OCI-M1 (cell line): ENCODE results near the gene CMKLR1.

Experiments used
- DNase-seq: peaks from one replicate; lab custom pipeline; 2025; lab: John Stamatoyannopoulos, UW

CMKLR1 gene

DNA sequence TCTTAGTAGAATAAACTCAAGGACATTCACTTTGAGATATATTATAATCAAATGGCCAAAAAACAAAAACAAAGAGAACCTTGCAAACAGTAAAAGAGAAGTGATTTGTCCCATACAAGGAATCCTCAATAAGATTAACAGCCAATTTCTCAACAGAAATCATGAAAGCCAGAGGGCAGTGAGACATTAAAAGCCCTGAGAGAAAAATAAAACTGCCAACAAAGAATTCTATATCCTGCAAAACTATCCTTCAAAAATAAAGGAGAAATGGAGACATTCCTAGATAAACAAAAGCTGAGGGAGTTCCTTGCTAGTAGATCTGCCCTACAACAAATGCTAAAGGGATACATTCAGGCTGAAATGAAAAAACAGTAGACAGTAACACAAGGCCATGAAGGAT lies 78.1 kb downstream of the CMKLR1 start:
- DNase-seq, result no peak

DNA sequence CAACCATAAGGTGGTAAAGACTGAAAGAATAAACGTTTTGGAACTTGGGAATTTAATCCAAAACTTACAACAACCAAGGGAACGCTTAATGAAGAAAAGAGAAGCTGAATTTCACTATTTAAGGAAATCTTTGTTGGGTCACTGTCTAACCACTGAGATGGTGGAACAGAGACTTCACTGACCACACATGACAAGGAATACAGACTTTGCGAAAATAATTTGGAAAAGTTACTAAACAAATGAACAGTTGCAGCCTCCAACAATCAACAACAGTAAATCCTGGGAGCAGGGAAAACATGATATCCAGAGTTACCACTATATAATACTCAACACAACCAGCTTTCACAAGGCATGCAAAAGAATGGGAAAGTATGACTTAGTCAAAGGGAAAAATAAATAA lies 79.1 kb downstream of the CMKLR1 start:
- no peak for DNase-seq

DNA sequence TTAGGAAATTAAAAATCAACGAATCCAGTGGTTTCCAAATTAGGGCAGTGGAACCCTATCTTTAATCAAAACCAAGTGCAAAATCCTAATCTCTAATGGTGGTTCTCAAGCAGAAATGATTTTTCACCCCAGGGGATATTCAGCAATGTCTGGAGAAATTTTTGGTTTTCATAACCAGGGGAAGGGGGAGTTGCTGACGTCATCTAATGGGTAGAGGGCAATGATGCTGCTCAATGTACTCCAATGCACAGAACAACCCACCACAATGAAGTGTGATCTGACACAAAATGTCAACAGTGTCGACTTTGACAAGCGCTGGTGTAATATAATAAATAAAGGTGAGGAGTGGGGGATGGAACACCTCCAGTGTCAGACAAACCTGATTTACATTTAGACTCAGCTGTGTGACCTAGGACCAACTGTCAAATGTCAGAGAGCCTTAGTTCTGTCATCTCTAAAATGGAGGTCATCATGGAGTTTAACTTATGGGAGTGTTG lies 81.5 kb downstream of the CMKLR1 start:
- DNase-seq, result no peak

DNA sequence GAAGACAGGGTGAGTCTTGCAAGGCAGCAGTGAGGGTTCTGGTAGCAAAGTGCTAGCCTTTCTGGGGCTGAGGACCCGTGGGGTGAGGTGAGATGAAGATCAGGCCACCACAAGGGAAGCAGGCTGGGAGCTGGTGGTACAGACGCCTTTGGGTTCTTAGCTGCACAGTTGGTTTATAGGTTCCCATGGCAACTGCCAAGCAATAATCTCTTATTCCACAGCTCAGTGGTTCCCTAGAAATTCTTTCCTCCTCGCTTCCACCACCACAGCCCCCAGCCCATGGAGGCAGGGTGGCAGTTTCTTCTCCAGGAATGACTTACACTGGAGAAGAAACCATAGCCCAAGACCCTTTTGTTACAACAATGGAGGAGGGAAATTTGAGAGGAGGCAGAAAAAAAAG lies 82.1 kb downstream of the CMKLR1 start:
- DNase-seq, result no peak

DNA sequence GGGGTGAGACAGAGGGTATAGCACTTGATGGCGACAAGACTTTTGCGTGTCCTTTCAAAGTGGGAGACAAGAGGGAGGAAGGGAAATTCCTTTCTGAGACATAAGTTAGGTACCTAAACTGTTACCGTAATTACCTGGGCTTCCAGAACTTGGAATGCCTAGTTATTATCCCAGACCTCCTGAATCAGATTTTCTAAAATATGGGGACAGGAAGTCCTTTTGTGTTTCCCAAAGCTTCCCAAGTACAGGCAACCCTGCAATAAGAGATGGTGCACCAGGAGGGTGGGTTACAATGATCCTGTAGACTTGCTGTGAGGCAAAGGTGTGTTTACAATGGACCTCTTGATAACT lies 83.9 kb downstream of the CMKLR1 start:
- DNase-seq, result no peak

DNA sequence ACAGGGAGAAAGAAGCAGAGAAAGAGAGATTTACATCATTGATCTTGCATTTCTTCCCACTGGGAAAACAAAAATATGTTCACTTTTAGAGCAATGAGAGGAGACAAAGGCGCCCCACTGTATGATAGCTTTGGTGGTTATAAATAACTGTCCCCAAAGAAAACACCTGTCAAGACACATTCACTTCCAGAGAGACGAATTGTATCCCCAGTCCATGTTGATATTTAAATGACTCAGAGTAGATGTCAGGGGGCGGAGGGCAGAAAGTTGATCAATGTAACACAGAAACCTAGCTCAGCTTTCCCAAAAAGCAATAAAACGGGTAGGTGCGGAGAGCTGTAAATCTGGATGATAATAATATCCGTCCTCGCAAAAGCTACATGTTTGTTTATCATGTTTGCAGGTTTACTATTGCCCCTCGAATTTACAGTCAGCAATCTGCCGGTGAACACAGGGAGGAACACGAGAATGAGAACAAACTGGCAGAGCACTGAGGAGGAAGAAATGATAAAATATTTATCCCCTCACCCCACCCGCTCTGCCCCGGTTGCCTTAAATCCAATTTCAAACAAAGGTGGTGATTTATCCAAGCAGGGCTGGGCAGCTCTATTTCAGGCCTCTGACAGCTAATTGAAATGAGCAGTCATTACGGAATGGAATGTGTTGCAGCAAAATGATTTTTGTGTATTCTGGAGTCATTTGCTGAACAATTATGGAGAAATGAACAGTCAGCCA lies 84.4 kb downstream of the CMKLR1 start:
- no peak for DNase-seq

DNA sequence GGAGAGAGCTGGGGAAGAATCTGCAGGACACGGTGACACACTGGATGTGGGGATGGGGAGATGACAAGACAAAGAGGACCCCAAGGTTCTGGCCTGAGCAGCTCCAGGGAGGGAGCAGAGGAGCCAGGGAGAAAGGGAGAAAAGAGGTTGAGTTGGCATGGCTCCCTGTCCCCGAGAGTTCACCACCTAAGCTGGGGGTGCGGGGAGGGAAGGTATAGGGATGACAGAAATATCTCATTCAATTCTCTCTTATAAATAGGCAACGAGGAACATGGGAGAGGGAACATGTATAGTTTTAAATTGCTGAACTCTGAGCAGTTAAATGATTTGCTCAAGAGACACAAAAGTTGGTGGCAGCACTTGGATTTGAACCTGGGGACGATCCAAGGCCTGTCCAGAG lies 85.1 kb downstream of the CMKLR1 start:
- no peak for DNase-seq

DNA sequence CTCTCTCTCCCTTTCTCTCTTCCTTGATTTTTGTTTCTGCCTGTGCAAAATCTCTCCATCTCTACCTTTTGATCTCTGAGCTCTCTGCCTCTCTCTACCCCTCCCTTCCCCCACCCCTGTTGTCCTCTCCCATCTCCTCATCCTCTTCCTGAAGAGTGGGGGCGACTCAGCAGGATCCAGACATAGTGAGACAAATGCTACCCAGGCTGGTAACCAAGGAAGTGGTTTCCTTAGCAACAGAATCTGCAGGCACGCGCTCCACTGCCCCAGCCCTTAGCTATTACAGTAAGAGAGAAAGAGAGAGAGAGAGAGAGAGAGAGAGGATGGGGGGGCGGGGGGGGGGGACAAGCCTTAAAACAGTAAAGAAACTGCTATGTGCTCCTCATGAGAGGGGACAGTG lies 85.6 kb downstream of the CMKLR1 start:
- no peak for DNase-seq

DNA sequence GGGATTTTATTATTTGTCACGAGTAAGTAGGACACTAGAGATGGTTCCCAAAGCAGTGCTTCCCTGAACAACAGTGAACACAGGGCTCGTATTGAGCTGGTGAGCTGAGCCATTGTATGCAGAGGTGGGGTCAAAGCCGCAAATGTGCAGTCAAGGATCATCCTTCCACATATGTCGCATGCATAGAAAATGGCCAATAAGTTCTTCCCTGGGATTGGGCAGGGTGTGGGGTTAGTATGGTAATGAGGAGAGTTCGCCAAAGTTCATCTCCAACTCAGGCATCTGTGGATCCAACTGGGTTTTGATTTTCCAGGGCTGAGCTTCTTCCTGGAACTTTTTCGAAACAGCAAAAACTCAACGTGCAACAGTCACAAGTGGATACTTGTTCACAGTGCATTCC lies 86.6 kb downstream of the CMKLR1 start:
- DNase-seq, result no peak

DNA sequence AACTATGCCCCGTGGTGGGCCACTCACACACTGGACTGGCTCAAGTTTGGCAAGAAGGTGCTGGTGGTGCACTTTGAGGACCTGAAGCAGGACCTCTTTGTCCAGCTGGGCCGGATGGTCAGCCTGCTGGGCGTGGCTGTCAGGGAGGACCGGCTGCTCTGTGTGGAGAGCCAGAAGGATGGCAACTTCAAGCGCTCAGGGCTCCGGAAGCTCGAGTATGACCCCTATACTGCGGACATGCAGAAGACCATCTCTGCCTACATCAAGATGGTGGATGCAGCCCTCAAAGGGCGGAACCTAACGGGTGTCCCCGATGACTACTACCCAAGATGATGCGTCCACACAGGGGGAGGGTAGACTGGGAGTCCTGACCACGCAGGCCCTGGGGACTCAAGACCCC lies 91.1 kb downstream of the CMKLR1 start:
- DNase-seq, result no peak

DNA sequence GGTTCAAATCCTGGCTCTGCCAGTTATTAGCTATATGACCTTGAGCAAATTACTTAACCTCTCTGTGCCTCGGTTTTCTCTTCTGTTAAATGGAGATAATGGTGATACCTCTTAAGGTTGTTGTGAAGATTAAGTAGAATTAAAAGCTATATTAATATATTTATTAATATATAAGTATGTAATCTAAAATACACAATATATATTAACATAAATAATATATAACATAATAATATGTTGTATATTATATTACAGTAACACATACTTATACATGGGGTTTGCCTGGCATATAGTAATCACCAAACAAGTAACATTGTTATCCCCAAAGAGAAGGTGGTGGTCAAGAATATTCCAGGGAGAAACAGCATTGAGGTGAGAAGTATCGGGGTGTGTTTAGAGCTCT lies 92.0 kb downstream of the CMKLR1 start:
- DNase-seq, result no peak

DNA sequence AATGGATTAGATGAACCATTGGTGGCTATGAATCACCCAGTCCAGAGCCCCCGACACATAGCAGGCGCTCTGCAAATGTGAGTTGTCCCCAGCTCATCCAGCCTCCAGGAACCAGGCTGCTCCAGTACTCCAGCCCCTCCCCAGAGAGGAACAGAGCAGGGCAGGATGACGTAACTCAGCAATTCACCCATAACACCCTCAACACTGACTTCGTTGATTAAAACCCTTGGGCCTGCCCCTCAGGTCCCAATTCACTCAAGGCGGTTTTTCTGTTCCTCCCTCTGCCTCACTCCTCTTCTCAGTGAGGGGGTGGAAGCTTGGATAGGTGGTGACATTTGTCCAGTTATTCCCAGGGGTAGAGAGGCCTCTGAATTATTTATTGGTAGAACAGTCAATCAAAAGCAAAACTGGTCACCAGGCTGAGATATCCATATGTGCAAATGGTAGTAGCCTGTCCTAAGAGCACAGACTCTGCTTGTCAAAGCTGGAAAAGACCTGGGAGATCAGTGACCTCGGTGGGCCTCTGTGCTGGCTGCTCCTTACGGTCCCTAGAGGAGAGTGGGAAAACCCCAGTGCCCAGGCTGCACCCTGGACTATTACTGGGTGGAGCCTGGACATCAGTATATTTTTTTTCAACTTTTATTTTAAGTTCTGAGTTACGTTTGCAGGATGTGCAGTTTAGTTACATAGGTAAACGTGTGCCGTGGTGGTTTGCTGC lies 97.0 kb downstream of the CMKLR1 start:
- DNase-seq, result no peak

DNA sequence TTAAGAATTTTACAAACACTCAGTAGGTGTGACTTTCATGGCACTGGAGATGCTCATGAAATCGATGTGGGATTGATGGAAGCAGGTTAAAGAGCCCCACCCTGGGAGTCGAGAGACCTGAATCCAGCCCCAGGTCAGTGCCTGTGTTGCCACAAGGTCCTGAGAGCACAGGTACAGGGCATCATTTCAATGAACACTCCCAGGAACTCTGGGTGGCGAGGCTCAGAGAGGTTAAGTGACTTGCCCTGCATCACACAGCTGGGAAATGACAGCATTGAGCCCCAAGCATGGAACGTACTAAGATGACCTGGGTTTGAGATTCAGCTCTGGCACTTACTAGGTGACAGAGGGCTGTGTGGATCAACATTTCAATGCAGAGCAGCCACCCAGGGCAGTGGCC lies 98.2 kb downstream of the CMKLR1 start:
- no peak for DNase-seq

DNA sequence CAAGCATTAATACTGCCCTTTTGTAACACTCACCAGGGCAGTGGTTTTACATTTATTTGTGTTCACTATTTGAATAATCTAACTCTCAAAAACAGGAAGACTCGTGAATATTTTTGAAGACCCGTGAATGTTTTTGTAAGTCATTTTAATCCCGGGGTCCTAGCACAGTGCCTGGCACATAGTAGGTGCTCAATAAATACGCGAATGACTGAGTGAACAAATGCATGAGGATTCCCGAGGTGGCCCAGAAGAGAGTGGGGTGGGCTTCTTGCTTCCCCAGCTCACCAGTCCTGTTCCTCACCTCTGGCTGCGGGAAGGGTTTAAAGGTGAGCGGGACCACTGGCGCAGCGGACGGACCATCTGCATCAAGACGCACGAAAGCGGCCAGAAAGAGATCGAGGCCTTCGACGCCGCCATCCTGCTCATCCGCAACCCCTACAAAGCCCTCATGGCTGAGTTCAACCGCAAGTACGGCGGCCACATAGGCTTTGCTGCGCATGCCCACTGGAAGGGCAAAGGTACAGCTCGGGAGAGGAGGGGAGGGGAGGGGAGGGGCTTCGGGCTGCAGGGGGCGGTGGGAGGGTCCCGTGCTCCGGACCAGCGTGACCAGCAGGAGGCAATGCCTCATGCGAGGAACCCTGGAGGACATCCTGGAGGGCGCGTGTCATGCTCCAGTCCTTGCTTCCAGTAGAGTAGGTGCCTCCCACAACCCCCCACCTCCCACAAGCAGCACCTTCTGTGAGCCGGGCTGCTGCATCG lies 98.9 kb downstream of the CMKLR1 start:
- no peak for DNase-seq

DNA sequence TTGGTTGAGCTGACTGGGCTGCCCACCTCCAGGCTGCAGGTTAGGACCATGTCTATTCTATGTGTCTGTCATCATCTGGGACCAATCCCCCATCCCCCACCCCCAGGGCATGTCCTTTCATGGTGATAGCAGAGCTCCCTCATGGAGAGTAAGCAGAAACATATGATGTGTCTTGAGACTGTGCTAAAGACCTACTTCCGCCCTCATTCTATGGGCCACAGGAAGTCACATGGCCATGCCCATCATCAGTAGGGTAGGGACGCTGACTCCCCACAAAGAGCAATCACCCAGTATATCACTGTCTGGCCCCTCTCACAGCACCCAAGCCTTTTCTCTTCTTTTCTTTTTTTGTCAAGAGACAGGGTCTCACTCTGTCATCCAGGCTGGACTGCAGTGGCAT lies 99.7 kb downstream of the CMKLR1 start:
- no peak for DNase-seq

DNA sequence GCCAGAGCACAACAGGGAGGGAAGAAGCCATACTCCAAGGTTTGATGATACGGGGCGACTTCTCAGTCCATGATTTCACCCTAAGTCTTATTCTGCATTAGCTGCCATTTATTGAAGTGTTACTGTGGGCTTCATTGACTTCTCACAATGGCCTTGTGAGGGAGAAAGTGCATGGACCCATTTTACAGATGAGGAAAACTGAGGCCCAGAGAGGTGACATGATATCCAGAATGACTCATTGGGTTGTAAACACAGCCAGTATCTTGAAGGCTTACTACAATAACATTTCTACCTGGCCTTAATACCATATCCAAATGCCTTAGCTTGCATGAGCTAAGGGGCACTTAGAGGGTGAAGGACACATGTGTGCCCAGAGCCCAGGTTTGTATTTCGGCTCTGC lies 100.6 kb downstream of the CMKLR1 start:
- DNase-seq, result no peak
